Uterus (tissue), 2 donors: Measurements from ENCODE around the gene EPB41L3.

Source experiments
- POLR2A ChIP-seq, 2 donors: fragments of 450-650 bp; IDR thresholded peaks; one replicate each; pipeline ENCODE4 v1.6.1; 2016; ENCODE audit warnings: antibody characterized with exemption in 2 of 2, mild to moderate bottlenecking in 1 of 2, moderate library complexity in 1 of 2
- TF ChIP-seq, protein P1 (sequence below), 4 experiments: fragments of 200-600 bp in 2 of 4; fragments of 450-650 bp in 2 of 4; sonication (generic) in 2 of 4; IDR thresholded peaks; one replicate each; pipeline ENCODE4 v1.5.1; 2016 to 2019; ENCODE audit warnings: antibody characterized with exemption in 4 of 4, mild to moderate bottlenecking in 2 of 4, moderate library complexity in 1 of 4

- TF ChIP-seq POLR2A (IDR thresholded peaks at IDR 0.05), result no peak
- TF ChIP-seq, protein P1, sequence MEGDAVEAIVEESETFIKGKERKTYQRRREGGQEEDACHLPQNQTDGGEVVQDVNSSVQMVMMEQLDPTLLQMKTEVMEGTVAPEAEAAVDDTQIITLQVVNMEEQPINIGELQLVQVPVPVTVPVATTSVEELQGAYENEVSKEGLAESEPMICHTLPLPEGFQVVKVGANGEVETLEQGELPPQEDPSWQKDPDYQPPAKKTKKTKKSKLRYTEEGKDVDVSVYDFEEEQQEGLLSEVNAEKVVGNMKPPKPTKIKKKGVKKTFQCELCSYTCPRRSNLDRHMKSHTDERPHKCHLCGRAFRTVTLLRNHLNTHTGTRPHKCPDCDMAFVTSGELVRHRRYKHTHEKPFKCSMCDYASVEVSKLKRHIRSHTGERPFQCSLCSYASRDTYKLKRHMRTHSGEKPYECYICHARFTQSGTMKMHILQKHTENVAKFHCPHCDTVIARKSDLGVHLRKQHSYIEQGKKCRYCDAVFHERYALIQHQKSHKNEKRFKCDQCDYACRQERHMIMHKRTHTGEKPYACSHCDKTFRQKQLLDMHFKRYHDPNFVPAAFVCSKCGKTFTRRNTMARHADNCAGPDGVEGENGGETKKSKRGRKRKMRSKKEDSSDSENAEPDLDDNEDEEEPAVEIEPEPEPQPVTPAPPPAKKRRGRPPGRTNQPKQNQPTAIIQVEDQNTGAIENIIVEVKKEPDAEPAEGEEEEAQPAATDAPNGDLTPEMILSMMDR (IDR thresholded peaks at IDR 0.05), result no peak
Measured at GRCh38 chr18:5498452-5498851, 45.3 kb downstream of the EPB41L3 start.
